ENCODE results near the gene SYT9. TPM values are rescaled to one million over a fixed set of nuclear protein-coding genes. Genes with fewer than 3 reads are reported as not detected.

SYT9 gene
- total RNA-seq, 1 donor from 2014 or later: 0.18 TPM

DNA sequence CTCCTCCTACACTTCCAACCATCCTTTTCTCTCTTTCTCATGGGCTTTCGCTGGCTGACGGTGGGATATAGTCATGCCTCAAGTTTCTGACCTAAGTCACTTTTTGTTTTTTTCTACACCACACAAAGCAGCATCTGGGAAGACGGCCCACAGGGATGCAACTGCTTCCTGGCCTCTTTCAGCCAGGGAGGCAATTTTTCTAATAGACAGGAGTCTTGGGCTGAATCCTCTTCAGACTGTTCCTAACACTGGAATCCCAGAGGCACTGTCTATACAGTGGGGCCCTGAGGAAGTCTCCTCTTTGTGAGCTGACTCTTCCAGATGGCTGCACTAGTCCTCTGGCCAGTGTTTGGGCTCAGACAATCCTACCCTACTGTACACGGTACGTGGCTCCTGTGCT is 193.9 kb downstream of the SYT9 start:
- Histone ChIP-seq H3K9me3 (no peaks in the 10 kb centered on the region), H3K36me3 (no peaks in the 10 kb centered on the region), H3K4me1 (no peaks in the 10 kb centered on the region), H3K27me3 (ENCODE audit: low read depth) (peaks cover 47% of the 10 kb centered on the region), H3K4me3 (no peak overlapping the region), H3K27ac (no peak overlapping the region)
- no peak for DNase-seq
- ATAC-seq: no peak
- intact Hi-C loops (cut with DNase I): no loop called here
- TF ChIP-seq, protein P1, sequence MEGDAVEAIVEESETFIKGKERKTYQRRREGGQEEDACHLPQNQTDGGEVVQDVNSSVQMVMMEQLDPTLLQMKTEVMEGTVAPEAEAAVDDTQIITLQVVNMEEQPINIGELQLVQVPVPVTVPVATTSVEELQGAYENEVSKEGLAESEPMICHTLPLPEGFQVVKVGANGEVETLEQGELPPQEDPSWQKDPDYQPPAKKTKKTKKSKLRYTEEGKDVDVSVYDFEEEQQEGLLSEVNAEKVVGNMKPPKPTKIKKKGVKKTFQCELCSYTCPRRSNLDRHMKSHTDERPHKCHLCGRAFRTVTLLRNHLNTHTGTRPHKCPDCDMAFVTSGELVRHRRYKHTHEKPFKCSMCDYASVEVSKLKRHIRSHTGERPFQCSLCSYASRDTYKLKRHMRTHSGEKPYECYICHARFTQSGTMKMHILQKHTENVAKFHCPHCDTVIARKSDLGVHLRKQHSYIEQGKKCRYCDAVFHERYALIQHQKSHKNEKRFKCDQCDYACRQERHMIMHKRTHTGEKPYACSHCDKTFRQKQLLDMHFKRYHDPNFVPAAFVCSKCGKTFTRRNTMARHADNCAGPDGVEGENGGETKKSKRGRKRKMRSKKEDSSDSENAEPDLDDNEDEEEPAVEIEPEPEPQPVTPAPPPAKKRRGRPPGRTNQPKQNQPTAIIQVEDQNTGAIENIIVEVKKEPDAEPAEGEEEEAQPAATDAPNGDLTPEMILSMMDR (IDR thresholded peaks at IDR 0.05): no peak

DNA sequence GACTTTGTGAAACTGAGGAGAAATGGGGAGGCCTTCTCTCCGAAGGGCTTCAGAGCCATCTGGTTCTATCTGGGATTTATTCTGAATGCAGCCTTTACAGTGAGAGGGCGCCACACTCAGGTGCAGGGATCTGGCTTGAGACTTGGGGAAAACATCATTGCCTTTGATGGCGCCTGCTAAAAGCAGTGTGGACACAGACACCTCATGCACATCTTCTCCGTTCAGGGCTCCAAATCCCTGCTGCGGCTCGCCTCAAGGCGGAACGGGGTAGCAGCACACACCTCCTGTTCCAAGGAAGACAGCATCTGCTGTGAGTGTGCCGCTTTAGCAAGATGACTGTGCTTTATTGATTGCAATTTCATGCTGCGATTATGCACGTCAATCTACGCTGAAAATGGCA is 196.5 kb downstream of the SYT9 start:
- DNase-seq (no peak), ATAC-seq (no peak)
- Histone ChIP-seq H3K4me1 (no peaks in the 10 kb centered on the region), H3K4me3 (no peak overlapping the region), H3K9me3 (no peaks in the 10 kb centered on the region), H3K27ac (no peak overlapping the region), H3K27me3 (ENCODE audit: low read depth) (peaks cover 40% of the 10 kb centered on the region), H3K36me3 (no peaks in the 10 kb centered on the region)
- intact Hi-C loops (cut with DNase I): no loop called here
- TF ChIP-seq, protein P1 (IDR thresholded peaks at IDR 0.05): no peak

DNA sequence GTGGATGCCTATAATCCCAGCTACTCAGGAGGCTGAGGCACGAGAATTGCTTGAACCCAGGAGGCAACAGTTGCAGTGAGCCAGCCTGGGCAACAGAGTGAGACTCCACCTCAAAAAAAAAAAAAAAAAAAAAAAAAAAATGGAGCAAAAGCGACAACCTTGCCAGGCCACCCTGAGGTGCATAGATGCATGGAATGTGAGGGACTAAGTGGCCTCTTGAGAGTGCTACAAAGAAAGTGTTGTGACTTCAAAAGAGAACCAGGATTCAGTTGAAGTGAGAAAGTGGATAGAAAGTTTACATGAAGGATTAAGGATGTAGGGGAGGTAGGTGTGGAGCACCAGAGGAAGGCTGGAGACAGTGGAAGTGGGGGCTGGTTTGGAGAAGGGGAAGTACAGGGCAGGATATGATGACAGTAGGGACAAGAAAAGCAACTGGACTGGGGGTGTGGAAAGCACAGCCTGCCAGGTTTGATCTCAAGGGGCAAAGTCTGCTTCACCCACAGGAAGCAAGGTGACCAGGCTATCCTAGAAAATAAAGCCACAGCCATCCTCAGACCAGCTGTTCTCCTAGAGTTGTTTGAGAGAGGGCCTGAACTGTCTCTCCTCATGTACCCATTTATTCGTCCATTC is 197.6 kb downstream of the SYT9 start:
- ATAC-seq: peak in 1 of 2 donors; percentile 26
- intact Hi-C loops (cut with DNase I): no loop called here
- Histone ChIP-seq H3K27me3 (ENCODE audit: low read depth) (peaks cover 45% of the 10 kb centered on the region), H3K27ac (no peak overlapping the region), H3K4me1 (no peaks in the 10 kb centered on the region), H3K36me3 (no peaks in the 10 kb centered on the region), H3K4me3 (no peak overlapping the region), H3K9me3 (no peaks in the 10 kb centered on the region)
- TF ChIP-seq, protein P1 (IDR thresholded peaks at IDR 0.05): no peak
- no peak for DNase-seq

DNA sequence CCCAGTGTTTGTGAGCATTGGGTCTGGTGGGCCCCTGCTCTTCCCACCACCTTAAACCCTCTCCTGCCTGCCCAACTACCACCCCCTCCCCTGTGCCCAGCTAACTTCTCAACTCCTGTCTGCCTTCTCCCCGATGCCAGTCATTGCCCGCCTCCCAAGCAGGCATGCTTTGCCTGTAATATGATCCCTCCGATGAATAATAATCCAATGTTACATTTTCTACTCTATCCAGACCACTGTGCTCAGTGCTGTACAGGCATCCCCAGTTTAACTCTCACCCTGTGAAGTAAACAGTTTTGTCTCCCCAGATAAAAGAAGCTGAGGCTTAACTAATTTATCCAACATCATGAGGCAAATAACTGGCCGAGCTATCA is 198.1 kb downstream of the SYT9 start:
- Histone ChIP-seq H3K4me1 (no peaks in the 10 kb centered on the region), H3K27me3 (ENCODE audit: low read depth) (peaks cover 43% of the 10 kb centered on the region), H3K4me3 (no peak overlapping the region), H3K36me3 (no peaks in the 10 kb centered on the region), H3K9me3 (no peaks in the 10 kb centered on the region), H3K27ac (no peak overlapping the region)
- no peak for ATAC-seq
- DNase-seq: no peak
- intact Hi-C loops (cut with DNase I): no loop called here
- TF ChIP-seq, protein P1 (IDR thresholded peaks at IDR 0.05): no peak

DNA sequence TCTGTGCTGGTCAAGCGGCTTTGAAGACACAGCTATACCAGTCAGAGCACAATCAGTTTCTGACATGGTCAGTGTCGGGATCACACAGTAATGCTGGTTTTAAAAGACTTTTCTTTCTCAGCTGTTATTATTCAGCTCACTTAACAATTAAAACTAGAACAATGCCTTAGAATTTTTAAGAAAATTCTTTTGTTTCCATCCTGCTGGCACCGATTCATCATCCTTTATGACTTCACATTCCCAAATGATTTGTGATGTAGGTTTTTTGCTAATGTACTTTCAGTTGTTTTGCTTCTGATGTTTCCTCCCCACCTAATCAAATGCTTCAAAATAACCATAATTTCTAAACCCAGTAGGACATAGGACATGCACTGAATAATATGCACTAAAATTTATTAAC is 199.1 kb downstream of the SYT9 start:
- Histone ChIP-seq H3K27me3 (ENCODE audit: low read depth) (peaks cover 34% of the 10 kb centered on the region), H3K4me1 (no peaks in the 10 kb centered on the region), H3K4me3 (no peak overlapping the region), H3K36me3 (no peaks in the 10 kb centered on the region), H3K27ac (no peak overlapping the region), H3K9me3 (no peaks in the 10 kb centered on the region)
- no peak for ATAC-seq
- DNase-seq: no peak
- TF ChIP-seq, protein P1 (IDR thresholded peaks at IDR 0.05): no peak
- intact Hi-C loops (cut with DNase I): no loop called here

Measured in lower lobe of right lung (tissue), 2 donors.